GM06990 (cell line): ENCODE results near the gene HSPG2.

Source experiments
- DNase-seq: peaks from one replicate; pipeline ENCODE4 v3.0.0-alpha.2; 2011; ENCODE audit not compliant: insufficient read length; ENCODE audit errors: extremely low read depth
- H3K27me3 ChIP-seq: replicated peaks from 2 replicates; pipeline ENCODE4 v1.6.0; 2011; ENCODE audit warnings: low read length; ENCODE audit not compliant: control insufficient read depth, insufficient read depth
- H3K36me3 ChIP-seq: 2 replicates; pipeline ENCODE4 v1.5.1; 2011; ENCODE audit warnings: low read length; ENCODE audit not compliant: control insufficient read depth, insufficient read depth
- H3K4me3 ChIP-seq: replicated peaks from 2 replicates; pipeline ENCODE4 v1.5.1; 2011; ENCODE audit warnings: low read depth, mild to moderate bottlenecking, control low read depth, low read length
- TF ChIP-seq, protein P1 (sequence below): IDR thresholded peaks from 2 replicates; pipeline ENCODE4 v1.5.1; 2011; ENCODE audit warnings: low read length, control low read depth, mild to moderate bottlenecking, inconsistent platforms; ENCODE audit not compliant: insufficient read depth, poor library complexity, severe bottlenecking

HSPG2 gene

GRCh38 chr1:21882721-21883415, 54.2 kb downstream of the HSPG2 start:
- Histone ChIP-seq H3K27me3 (peaks cover 2% of the 10 kb centered on the region), H3K36me3 (no peaks in the 10 kb centered on the region), H3K4me3 (no peak overlapping the region)
- DNase-seq: no peak
- TF ChIP-seq, protein P1, sequence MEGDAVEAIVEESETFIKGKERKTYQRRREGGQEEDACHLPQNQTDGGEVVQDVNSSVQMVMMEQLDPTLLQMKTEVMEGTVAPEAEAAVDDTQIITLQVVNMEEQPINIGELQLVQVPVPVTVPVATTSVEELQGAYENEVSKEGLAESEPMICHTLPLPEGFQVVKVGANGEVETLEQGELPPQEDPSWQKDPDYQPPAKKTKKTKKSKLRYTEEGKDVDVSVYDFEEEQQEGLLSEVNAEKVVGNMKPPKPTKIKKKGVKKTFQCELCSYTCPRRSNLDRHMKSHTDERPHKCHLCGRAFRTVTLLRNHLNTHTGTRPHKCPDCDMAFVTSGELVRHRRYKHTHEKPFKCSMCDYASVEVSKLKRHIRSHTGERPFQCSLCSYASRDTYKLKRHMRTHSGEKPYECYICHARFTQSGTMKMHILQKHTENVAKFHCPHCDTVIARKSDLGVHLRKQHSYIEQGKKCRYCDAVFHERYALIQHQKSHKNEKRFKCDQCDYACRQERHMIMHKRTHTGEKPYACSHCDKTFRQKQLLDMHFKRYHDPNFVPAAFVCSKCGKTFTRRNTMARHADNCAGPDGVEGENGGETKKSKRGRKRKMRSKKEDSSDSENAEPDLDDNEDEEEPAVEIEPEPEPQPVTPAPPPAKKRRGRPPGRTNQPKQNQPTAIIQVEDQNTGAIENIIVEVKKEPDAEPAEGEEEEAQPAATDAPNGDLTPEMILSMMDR: no peak

DNA sequence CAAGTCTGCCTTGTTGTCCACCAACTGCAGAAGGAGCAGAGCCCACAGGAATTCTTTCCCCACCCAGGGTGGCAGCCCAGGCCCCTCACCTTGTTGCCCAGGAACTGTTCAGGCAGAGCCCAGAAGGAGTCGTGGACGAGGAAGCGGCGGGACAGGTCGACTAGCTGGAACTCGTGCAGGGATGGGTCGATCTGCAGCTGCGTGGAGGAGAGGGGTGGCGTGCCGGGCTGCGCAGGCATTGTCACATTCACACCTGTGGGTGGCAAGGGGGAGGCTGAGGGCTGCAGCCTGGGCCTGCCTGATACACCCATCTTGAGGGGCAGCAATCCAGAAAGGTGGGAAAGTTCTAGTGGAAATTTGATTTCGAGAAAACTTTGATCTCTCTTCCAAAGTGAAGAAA, 55.9 kb downstream of the HSPG2 start:
- Histone ChIP-seq H3K4me3 (no peak overlapping the region), H3K27me3 (peaks cover 2% of the 10 kb centered on the region), H3K36me3 (no peaks in the 10 kb centered on the region)
- no peak for DNase-seq
- TF ChIP-seq, protein P1: no peak

GRCh38 chr1:21880619-21880970, 56.5 kb downstream of the HSPG2 start:
- TF ChIP-seq, protein P1: no peak
- no peak for DNase-seq
- H3K4me3 ChIP-seq: no peak overlapping the region
- peaks cover 2% of the 10 kb centered on the region for H3K27me3 ChIP-seq
- no peaks in the 10 kb centered on the region for H3K36me3 ChIP-seq

DNA sequence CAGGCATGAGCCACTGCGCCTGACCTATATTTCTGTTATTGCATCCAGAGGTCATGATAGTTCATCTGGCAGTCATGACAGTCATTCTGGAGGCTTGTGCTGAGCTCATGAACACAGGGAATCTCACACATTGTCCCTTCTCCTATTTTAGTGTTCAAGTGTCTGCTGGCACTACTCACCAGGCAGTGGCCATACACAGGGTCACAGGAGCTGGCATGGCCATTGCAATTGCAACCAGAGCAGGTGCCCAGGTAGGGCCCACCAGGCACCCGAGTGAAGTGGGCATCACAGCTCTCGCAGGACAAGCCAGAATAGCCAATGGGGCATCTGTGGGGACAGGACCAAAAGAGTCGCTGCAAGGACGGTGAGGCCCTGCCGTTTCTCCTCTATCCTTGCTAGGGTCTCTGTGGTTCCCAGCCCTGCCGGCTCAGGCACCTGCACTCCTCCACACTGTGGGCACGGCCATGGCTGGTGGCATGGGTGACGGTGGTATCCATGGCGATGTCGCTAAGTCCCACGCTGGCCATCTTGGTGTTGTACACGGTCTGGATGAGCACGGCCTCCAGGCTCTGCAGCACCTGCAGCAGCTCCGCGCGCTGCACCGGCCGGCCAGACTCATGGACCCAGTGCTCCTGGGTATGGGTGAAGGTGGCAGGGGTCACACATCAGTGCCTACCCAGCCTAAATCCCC, 57.0 kb downstream of the HSPG2 start:
- H3K4me3 ChIP-seq: no peak overlapping the region
- DNase-seq: no peak
- TF ChIP-seq, protein P1: no peak
- no peaks in the 10 kb centered on the region for H3K36me3 ChIP-seq
- peaks cover 2% of the 10 kb centered on the region for H3K27me3 ChIP-seq

GRCh38 chr1:21878840-21879478, 58.2 kb downstream of the HSPG2 start:
- TF ChIP-seq, protein P1: no peak
- Histone ChIP-seq H3K36me3 (no peaks in the 10 kb centered on the region), H3K4me3 (no peak overlapping the region), H3K27me3 (peaks cover 2% of the 10 kb centered on the region)
- no peak for DNase-seq
